Activated naive CD4-positive, alpha-beta T cell treated with Interleukin-2 at 50 U/mL for 16 hours (primary cell): ENCODE results near the gene DAO.
"Not testable (repeated sequence)": the region's sequence is repeated elsewhere in the genome, so short reads cannot be mapped to it uniquely, and the experiment has no call there.

Experiments used
- DNase-seq: peaks from one replicate; pipeline ENCODE4 v3.0.0-alpha.2; 2020

Gene DAO

DNA sequence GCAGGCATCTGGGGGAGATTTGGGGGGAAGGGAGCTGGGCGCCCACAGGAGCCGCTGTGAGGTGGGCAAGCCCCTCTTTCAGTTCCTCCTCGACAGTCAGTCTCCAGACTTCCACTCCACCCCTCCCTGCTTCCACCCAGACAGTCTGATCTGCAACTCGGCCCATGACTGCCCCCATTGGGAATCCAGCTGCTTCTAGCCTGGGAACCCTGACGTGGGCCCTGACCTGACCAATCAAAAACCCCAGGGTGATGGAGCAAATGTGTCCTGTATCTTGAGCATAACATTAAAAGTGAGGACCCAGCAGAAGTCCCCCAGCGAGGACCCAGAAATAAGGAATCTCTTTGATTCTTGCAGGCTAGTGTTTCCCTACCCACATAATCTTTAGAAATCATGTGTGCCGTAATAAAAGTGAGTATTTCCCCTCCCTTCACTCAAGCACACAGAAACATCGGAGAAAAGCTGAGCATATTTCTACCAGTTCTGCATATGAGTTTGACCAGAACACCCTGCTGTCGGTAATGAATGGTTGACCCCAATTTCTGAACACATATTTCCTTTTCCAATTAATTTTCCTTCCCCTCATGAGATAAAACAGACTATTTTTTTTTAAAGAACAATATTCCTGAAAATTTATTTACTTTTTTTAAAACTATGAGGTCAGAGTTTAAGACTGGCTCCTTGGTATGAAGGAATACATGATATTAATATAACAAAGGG is 28.9 kb upstream of the DAO start:
- no peak for DNase-seq

GRCh38 chr12:108852674-108853309 is 27.1 kb upstream of the DAO start:
- DNase-seq: no peak

- no peak for DNase-seq
These were observed 26.5 kb upstream of the DAO start for GRCh38 chr12:108853426-108853825.

GRCh38 chr12:108853981-108854446 is 25.9 kb upstream of the DAO start:
- no peak for DNase-seq

DNA sequence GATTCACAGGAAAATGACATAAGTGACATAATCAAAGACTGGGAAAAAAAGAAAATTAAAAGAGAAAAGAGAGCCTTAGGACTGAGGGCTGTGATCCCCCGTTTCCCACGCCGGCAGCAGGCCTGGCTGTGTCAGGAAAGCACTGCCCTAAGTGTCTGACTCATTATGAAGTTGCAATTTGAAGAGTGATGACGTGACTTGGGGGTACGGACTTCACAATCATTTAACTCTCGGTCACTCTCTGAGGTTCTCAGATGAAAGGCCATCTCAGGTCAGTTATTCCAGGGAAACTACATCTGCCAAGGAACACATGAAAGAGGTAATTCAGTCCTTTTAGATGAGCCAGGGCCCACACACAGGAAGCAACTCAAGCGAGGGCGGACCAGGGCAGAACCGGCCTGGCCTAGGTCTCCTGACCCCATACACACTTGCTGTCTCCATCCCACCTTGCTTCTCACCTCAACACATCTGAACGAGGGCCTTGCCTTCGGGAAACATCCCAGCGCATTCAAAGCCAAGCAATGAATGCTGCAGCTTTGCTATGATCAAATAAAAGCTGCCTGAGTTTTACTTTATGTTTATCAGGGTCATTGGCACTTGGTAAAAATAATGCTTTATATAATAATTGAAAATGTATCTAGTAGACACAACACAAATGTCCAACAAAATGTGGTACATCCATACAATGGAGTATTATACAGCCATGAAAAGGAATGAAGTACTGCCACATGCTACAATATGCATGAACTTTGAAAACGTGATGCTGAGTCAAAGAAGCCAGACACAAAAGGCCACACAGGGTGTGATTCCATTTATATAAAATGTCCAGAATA is 25.2 kb upstream of the DAO start:
- DNase-seq: no peak

- no peak for DNase-seq
These were observed 24.4 kb upstream of the DAO start for GRCh38 chr12:108855284-108856169.

- no peak for DNase-seq
These were observed 23.8 kb upstream of the DAO start for GRCh38 chr12:108856170-108856427.

DNA sequence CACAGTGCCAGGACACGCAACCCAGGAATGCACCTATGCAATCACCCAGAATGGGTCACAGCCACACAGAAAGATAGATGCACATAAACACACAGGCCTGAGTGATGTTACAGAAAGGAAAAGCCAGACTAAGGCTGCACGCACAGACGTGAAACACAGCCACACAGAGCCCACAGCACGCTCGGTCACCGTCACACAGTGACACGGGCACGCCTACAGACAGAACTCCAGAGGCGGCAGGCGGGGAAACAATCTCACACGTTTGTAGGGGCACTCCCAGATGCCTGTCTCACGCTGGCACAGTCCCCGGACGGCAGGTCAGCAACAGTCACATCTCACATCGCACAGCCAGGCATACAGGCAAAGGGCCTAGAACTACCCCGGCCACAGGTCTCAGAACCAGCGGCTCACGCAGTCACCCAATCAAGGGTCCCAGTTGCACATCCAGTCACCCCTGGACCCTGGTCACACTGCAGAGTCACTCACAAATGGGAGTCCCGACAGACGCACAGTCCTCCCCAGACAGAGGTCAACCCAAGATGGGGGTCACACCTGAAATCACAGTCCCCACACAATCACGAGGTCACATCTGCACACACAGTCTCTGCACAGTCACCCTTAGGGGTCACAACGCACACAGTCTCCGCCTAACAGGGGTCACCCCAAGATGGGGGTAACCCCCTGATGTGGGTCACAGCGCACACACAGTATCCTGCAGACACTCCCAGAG is 23.3 kb upstream of the DAO start:
- peak; percentile 78 for DNase-seq

DNA sequence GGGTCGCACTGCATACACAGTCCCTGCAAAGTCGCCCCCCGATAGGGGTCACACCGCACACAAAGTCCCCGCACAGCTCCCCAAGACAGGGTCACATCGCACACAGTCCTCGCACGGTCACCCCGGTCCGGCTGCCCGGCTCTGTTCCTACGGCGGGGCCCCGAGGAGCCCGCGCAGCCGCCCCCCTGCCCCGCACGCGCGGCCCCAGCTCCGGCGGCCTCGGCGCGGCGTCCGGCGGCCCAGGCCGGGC is 22.8 kb upstream of the DAO start:
- DNase-seq: no peak

DNA sequence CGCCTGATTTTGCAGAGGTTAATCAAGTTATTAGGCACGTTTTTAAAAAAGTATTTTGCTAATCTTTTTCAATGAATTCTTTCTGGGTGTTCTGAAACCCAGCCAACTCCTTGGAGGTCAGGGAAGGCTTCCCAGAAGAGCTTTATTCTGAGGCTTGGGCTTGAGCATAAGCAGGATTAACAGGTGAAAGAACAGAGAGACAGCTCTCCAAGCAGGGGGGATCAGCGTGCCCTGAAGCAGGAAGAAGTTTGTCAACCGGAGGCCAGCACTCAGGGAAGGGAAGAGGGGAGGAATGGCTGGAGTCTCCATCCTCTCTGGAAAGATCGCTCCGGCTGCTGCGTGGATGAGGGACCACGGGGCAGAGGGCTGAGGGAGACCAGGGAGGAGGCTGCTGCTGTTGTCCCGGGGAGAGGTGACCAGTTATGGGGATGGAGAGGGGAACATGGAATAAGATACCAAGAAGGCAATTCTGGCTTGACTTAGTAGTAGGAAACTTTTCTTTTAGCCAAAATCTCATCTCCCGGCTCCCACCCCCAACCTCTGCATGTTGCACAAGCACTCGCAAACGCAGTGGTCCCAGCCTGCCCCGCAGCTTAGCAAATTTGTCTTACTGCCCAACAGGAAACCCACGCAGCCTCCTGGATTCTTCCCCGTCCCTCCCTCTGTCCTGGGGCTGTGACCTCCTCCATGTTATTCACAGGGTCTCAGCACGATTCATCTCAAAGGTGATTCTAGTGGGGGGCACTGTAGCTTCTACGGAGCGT is 21.4 kb upstream of the DAO start:
- DNase-seq: no peak

GRCh38 chr12:108859141-108859922 is 20.6 kb upstream of the DAO start:
- not testable (repeated sequence) for DNase-seq

GRCh38 chr12:108859923-108860291 is 20.0 kb upstream of the DAO start:
- no peak for DNase-seq

DNA sequence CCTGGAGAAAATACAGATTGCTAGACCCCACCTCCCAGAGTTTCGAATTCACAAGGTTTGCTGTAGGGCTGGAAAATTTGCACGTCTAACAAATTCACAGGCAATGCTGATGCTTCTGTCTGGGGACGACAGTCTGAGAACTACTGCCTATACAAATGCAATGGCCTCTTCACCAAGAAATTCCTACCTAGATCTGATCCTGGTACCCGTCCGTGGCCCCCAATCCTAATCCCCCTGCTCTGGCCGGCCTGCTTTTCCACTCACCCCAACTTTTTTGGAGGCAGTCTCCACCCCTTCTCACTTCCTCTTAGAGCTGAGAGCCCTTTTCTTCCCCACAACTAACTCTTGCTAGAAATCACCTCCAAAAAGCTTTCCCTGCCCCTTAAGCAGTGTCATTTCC is 19.4 kb upstream of the DAO start:
- DNase-seq: no peak

GRCh38 chr12:108861878-108862587 is 17.9 kb upstream of the DAO start:
- no peak for DNase-seq

- DNase-seq: no peak
These were observed 17.3 kb upstream of the DAO start for GRCh38 chr12:108862588-108862959.

DNA sequence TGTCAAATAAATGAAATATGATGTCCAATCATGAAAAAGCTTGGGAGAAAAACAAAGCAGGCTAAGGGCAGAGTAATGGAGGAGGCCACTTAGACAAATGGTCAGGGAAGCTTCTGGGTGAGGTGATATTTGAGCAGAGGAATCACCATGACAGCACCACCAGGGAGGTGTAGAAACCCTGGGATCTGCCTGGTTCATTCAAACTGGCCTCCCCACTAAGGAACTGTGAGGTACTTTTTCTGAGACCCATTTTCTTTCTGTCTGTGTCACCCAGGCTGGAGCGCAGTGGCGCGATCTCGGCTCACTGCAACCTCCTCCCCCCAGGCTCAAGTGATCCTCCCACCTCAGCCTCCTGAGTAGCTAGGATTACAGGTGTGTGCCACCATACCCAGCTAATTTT is 14.7 kb upstream of the DAO start:
- no peak for DNase-seq

DNA sequence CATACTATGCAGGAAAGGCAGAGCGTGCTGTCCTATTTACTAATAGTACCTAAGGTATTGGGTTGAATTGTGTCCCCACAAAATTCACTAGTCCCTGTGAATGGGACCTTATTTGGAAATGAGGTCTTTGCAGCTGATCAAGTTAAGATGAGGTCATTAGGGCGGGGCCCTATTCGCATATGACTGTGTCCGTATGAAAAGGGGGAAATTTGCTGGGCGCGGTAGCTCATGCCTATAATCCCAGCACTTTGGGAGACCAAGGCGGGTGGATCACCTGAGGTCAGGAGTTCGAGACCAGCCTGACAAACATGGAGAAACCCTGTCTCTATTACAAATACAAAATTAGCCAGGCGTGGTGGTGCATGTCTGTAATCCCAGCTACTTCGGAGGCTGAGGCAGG is 13.8 kb upstream of the DAO start:
- DNase-seq: not testable (repeated sequence)

- no peak for DNase-seq
These were observed 11.1 kb upstream of the DAO start for GRCh38 chr12:108868781-108869180.

- no peak for DNase-seq
These were observed 4.6 kb upstream of the DAO start for GRCh38 chr12:108875280-108875679.

DNA sequence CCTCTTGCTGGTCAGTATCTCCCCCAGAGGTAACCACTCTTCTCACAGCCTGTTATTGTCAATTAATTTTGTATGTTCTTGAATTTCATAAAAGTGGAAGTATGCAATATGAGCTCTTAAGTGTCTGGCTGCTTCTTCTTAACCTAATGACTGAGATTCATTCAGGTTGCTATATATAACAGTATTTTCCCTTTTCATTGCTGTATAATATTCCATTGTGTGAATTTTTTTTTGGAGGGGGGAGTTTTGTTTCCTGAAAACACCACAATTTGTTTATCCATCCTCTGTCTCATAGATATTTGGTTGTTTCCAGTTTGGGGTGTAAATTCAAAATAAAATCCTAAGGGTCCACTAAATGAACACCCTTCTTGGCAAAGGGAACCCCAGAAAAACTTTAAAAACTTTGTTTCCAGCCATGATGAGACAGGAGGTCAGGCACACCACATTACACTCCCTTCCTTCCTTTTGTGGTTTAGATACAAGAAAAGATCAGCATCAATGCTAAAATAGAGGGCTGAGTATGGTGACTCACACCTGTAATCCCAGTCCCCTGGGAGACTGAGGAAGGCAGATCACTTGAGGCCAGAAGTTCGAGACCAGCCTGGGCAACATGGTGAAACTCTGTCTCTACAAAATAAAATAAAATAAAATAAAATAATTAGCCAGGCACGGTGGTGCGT is 4.1 kb upstream of the DAO start:
- no peak for DNase-seq
